ENCODE results near the gene VWA3A.

VWA3A gene

DNA sequence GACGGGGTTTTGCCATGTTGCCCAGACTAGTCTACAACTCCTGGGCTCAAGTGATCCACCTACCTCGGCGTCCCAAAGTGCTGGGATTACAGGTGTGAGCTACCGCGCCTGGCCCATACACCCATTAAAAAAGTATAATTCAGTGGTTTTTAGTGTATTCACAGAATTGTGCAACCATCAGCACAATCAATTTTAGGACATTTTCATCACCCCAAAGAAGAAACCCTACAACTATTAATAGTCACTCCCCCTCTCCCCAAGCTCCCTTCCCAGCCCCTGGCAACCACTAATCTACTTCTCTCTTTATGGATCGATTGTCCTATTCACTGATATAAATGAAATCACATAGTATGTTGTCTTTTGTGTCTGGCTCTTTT lies 109.9 kb downstream of the VWA3A start:
- DNase-seq, result no peak

DNA sequence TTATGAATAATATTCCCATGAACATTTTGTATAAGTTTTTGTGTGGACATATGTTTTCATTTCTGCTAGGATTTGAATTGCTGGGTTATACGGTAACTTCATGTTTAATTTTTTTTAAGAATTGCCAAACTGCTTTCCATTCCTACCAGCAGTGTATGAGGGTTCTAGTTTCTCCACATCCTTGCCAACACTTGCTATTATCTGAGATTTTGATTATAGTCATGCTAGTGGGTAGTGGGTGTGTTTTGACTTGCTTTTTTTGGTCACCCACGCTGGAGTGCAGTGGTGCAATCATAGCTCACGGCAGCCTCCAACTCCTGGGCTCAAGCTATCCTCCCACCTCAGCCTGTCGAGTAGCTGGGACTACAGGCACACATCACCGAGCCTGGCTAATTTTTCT lies 110.8 kb downstream of the VWA3A start:
- DNase-seq, result no peak

DNA sequence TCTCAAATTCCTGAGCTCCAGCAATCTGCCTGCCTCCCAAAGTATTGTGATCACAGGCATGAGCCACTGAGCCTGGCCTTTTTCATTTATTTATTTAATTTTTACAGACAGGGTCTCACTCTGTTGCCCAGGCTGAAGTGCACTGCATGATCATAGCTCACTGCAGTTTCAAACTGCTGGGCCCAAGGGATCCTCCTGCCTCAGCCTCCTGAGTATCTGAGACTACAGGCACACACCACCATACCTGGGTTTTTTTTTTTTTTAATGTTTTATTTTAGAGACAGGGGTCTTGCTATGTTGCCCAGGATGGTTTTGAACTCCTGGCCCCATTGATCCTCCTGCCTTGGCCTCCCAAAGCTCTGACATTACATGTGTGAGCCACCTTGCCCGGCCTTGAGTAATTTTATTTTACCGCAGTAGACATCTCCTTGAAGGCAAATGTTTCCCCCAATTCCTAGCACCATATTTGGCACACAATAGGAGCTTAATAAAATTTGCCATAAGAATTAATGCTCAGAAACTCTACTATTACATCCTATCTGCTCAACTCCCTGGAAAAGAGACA lies 111.8 kb downstream of the VWA3A start:
- no peak for DNase-seq

DNA sequence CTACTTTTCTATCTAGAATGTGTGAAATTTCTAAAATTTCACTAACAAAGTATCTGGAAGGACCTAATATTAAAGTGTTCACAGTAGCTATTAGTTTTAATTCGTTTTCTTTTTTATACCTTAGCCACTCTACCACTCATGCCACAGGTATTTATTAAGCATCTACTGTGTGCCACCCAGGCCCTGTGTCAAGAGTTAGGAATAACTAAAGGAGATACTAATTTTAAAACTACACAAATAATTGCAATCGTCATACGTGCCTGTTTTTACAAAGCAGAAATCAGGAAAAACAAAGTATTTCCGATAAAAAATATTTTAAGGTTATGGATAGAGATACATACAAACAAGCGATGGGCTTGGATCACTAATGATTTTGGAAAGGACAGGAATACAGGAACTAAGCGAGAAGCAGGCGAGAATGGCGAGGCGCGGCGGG lies 113.3 kb downstream of the VWA3A start:
- no peak for DNase-seq

DNA sequence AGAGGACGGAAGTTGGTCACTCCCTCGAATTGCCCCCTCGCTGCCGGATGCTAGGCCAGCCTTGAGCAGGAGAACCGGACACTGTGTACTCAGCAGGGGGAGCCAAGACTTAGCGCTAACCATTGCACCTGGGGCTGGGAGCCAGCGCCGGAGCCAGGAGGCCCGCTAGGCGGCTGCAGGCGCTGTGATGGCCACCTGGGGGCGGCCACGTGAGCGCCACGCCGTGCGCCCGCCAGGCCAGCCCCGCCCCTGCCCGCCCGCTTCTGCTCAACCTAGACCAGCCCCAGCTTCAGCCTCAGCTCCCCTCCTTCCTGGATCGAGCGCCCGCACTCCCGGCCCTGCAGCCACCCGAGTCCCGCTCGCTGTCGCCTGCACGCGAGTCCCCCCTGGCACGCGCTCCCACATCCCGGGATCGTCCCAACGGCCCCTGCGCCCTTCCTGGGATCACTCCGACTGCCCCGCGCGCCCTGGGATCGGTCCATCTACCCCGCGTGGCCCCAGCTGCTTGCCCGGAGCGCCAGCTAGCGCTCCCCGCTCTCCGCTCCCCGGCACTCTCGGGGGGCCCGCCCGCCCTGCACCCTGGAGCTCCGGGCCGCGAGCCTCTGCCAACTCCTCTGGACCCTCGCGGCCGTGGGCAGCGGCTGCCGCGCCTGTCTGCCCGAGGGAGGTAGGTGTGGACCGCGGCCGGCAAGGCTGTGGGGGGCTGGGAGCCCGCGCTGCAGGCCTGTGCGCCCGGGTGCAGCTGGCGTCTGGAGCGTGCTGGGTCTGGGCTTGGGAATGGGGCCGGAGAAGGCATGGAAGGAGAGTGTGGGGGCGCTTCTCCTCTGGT lies 113.9 kb downstream of the VWA3A start, which contains the start of gene EEF2K:
TSS of gene EEF2K (plus strand) at position 266 of the 829 bp plus-strand sequence. CDS start 19,452 bp downstream, outside the sequence.
- DNase-seq, result peak in 55 of 56 donors; percentile 14 to 93 (median 70)
